ENCODE data around the gene CNIH2. TPM values are rescaled to one million over a fixed set of nuclear protein-coding genes. Genes with fewer than 3 reads are reported as not detected.

Gene CNIH2
- total RNA-seq, 1 donor from 2014 or later, result 5.0 TPM

DNA sequence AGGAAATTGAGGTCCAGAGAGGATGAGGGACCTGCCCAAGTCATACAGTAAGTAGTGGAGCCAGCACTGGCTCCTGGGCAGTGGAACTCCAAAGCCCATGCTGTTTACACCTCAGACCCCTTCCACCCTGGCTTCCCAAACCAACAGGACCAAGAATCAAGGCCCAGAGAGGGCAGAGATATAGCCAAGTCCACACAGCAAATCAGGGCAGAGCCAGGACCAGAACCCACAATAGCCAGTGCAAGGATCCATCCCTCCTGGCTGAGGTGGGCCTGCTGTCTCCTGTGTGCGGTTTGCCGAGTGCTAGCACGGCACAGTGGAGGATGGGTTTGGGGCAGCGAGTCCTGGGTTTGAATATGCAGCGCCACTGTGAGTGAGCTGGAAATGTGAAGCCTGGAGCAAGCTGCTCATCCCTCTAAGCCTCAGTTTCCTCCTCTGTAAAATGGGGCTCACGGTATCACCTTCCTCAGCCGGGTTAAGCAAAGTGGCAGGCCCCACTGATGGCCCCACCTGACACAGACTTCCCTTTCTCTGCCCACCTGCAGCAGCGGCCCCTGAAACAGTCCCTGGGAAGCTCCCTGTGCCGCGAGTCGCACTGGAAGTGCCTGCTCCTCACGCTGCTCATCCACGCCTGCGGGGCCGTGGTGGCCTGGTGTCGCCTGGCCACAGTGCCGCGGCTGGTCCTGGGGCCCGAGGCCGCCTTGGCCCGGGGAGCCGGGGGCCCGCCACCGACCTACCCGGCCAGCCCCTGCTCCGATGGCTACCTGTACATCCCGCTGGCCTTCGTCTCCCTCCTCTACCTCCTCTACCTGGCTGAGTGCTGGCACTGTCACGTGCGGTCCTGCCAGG is 16.0 kb downstream of the CNIH2 start:
- Mint-ChIP-seq H3K27me3 (ENCODE audit: unreplicated experiment) (peaks cover 19% of the 10 kb centered on the region), H3K4me3 (ENCODE audit: unreplicated experiment) (no peak overlapping the region)

DNA sequence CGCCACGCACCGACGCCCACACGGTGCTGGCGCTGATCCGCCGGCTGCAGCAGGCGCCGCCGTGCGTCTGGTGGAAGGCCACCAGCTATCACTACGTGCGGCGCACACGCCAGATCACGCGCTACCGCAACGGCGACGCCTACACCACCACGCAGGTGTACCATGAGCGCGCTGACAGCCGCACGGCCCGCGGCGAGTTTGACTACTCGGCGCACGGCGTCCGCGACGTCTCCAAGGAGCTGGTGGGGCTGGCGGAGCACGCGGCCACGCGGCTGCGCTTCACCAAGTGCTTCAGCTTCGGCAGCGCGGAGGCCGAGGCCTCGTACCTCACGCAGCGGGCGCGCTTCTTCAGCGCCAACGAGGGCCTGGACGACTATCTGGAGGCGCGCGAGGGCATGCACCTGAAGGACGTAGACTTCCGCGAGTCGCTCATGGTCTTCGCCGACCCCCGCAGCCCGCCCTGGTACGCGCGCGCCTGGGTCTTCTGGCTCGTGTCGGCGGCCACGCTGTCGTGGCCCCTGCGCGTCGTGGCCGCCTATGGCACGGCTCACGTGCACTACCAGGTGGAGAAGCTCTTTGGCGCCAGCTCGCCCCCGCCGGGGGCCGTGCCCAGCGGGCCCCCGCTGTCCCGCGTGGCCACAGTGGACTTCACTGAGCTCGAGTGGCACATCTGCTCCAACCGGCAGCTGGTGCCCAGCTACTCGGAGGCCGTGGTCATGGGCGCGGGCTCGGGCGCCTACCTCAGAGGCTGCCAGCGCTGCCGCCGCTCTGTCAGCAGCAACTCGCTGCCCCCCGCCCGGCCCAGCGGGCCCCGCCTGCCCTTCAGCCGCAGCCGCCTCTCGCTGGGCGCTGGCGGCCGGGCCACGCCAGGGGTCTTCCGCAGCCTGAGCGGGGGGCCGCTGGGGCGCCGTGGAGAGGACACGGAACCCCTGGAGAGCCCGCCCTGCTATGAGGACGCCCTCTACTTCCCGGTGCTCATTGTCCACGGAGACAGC is 16.9 kb downstream of the CNIH2 start:
- no peaks in the 10 kb centered on the region for H3K36me3 Mint-ChIP-seq (ENCODE audit: unreplicated experiment)
- TF ChIP-seq, protein P1, sequence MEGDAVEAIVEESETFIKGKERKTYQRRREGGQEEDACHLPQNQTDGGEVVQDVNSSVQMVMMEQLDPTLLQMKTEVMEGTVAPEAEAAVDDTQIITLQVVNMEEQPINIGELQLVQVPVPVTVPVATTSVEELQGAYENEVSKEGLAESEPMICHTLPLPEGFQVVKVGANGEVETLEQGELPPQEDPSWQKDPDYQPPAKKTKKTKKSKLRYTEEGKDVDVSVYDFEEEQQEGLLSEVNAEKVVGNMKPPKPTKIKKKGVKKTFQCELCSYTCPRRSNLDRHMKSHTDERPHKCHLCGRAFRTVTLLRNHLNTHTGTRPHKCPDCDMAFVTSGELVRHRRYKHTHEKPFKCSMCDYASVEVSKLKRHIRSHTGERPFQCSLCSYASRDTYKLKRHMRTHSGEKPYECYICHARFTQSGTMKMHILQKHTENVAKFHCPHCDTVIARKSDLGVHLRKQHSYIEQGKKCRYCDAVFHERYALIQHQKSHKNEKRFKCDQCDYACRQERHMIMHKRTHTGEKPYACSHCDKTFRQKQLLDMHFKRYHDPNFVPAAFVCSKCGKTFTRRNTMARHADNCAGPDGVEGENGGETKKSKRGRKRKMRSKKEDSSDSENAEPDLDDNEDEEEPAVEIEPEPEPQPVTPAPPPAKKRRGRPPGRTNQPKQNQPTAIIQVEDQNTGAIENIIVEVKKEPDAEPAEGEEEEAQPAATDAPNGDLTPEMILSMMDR (IDR thresholded peaks at IDR 0.05), result no peak
- no peak for DNase-seq (ENCODE audit: extremely low spot score, unreplicated experiment)

More for the DNA sequence above, 16.0 kb downstream of the CNIH2 start:
- Mint-ChIP-seq H3K36me3 (ENCODE audit: unreplicated experiment) (no peaks in the 10 kb centered on the region), H3K4me1 (ENCODE audit: unreplicated experiment) (peaks cover 18% of the 10 kb centered on the region), H3K9me3 (ENCODE audit: unreplicated experiment) (no peaks in the 10 kb centered on the region), H3K27ac (ENCODE audit: unreplicated experiment) (no peak overlapping the region)
- TF ChIP-seq, protein P1 (IDR thresholded peaks at IDR 0.05), result no peak
- no peak for DNase-seq (ENCODE audit: extremely low spot score, unreplicated experiment)

DNA sequence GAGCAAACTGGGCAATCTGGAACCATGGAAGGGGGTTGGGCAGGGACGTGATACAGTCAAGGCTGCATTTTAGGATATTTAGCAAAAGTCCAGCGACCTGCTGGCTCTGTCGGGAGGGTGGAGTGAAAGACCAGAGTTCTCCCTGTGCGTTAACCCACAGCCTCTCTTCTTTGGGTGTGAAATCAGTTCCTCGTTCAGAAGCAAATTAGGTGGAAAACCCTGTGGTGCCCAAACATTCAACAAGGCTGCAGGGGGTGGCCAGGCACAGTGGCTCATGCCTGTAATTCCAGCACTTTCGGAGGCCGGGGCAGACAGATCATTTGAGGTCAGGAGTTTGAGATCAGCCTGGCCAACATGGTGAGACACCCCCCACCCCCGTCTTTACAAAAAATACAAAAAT is 19.6 kb downstream of the CNIH2 start:
- Mint-ChIP-seq H3K4me1 (ENCODE audit: unreplicated experiment) (peaks cover 2% of the 10 kb centered on the region), H3K36me3 (ENCODE audit: unreplicated experiment) (no peaks in the 10 kb centered on the region), H3K4me3 (ENCODE audit: unreplicated experiment) (no peak overlapping the region), H3K9me3 (ENCODE audit: unreplicated experiment) (no peaks in the 10 kb centered on the region), H3K27ac (ENCODE audit: unreplicated experiment) (no peak overlapping the region), H3K27me3 (ENCODE audit: unreplicated experiment) (peaks cover 13% of the 10 kb centered on the region)
- DNase-seq (ENCODE audit: extremely low spot score, unreplicated experiment), result no peak
- TF ChIP-seq, protein P1 (IDR thresholded peaks at IDR 0.05), result no peak

More for the DNA sequence above, 16.9 kb downstream of the CNIH2 start:
- Mint-ChIP-seq H3K4me1 (ENCODE audit: unreplicated experiment) (peaks cover 12% of the 10 kb centered on the region), H3K27me3 (ENCODE audit: unreplicated experiment) (peaks cover 19% of the 10 kb centered on the region), H3K27ac (ENCODE audit: unreplicated experiment) (no peak overlapping the region), H3K9me3 (ENCODE audit: unreplicated experiment) (no peaks in the 10 kb centered on the region), H3K4me3 (ENCODE audit: unreplicated experiment) (no peak overlapping the region)

DNA sequence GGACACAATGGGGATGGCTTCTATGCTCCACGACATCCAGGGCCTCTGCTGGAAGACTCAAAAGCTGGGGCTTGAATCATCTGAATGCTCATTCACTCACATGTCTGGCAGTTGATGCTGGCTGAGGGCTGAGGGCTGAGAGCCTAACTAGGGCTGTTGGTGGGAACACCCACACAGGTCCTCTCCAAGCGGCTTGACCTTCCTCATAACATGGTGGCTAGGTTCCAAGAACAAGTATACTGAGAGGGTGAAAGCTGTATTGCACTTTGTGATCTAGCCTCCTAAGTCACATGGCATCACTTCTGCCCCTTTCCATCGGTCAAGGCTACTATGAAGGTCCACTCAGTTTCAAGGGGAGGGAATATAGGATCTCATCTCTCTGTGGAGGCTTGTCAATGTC is 21.2 kb downstream of the CNIH2 start:
- H3K4me1 Mint-ChIP-seq (ENCODE audit: unreplicated experiment), result no peaks in the 10 kb centered on the region
- H3K27me3 Mint-ChIP-seq (ENCODE audit: unreplicated experiment), result peaks cover 4% of the 10 kb centered on the region
- TF ChIP-seq, protein P1 (IDR thresholded peaks at IDR 0.05), result no peak
- H3K36me3 Mint-ChIP-seq (ENCODE audit: unreplicated experiment), result no peaks in the 10 kb centered on the region
- no peaks in the 10 kb centered on the region for H3K9me3 Mint-ChIP-seq (ENCODE audit: unreplicated experiment)
- no peak overlapping the region for H3K4me3 Mint-ChIP-seq (ENCODE audit: unreplicated experiment)
- DNase-seq (ENCODE audit: extremely low spot score, unreplicated experiment), result no peak
- no peak overlapping the region for H3K27ac Mint-ChIP-seq (ENCODE audit: unreplicated experiment)
